ENCODE measurements around the gene KRIT1.

DNA sequence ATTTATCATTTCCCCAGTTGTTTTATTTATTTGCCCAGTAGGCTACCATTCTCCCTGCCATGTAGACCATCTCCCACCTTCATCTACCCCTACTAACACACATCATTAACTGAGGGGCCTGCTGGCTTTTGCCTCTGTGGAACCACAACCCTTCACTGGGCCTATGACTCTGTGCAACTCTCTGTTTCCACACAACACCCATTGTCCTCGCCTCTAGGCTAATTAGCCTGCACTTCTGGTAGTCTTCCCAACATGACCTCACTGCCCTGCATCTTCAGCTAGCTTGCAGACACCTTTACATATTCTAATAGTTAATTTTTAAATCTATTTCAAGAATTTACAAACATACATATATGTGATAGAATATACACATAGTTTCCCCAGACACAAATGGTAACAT, 7.5 kb upstream of the KRIT1 start:
- TF ChIP-seq, protein P1, sequence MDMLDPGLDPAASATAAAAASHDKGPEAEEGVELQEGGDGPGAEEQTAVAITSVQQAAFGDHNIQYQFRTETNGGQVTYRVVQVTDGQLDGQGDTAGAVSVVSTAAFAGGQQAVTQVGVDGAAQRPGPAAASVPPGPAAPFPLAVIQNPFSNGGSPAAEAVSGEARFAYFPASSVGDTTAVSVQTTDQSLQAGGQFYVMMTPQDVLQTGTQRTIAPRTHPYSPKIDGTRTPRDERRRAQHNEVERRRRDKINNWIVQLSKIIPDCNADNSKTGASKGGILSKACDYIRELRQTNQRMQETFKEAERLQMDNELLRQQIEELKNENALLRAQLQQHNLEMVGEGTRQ (IDR thresholded peaks at IDR 0.05; ENCODE audit: borderline replicate concordance, low read depth, low read length) = no peak
- TF ChIP-seq, protein P2, sequence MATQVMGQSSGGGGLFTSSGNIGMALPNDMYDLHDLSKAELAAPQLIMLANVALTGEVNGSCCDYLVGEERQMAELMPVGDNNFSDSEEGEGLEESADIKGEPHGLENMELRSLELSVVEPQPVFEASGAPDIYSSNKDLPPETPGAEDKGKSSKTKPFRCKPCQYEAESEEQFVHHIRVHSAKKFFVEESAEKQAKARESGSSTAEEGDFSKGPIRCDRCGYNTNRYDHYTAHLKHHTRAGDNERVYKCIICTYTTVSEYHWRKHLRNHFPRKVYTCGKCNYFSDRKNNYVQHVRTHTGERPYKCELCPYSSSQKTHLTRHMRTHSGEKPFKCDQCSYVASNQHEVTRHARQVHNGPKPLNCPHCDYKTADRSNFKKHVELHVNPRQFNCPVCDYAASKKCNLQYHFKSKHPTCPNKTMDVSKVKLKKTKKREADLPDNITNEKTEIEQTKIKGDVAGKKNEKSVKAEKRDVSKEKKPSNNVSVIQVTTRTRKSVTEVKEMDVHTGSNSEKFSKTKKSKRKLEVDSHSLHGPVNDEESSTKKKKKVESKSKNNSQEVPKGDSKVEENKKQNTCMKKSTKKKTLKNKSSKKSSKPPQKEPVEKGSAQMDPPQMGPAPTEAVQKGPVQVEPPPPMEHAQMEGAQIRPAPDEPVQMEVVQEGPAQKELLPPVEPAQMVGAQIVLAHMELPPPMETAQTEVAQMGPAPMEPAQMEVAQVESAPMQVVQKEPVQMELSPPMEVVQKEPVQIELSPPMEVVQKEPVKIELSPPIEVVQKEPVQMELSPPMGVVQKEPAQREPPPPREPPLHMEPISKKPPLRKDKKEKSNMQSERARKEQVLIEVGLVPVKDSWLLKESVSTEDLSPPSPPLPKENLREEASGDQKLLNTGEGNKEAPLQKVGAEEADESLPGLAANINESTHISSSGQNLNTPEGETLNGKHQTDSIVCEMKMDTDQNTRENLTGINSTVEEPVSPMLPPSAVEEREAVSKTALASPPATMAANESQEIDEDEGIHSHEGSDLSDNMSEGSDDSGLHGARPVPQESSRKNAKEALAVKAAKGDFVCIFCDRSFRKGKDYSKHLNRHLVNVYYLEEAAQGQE (IDR thresholded peaks at IDR 0.05; ENCODE audit: low read depth, low read length) = no peak
- TF ChIP-seq TAF1 (IDR thresholded peaks at IDR 0.05; ENCODE audit: borderline replicate concordance, low read depth, low read length) = no peak
- TF ChIP-seq, protein P3, sequence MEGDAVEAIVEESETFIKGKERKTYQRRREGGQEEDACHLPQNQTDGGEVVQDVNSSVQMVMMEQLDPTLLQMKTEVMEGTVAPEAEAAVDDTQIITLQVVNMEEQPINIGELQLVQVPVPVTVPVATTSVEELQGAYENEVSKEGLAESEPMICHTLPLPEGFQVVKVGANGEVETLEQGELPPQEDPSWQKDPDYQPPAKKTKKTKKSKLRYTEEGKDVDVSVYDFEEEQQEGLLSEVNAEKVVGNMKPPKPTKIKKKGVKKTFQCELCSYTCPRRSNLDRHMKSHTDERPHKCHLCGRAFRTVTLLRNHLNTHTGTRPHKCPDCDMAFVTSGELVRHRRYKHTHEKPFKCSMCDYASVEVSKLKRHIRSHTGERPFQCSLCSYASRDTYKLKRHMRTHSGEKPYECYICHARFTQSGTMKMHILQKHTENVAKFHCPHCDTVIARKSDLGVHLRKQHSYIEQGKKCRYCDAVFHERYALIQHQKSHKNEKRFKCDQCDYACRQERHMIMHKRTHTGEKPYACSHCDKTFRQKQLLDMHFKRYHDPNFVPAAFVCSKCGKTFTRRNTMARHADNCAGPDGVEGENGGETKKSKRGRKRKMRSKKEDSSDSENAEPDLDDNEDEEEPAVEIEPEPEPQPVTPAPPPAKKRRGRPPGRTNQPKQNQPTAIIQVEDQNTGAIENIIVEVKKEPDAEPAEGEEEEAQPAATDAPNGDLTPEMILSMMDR (IDR thresholded peaks at IDR 0.05) = no peak
- TF ChIP-seq MEF2A (IDR thresholded peaks at IDR 0.05; ENCODE audit: borderline replicate concordance, low read depth) = no peak
- TF ChIP-seq POLR2AphosphoS5 (IDR thresholded peaks at IDR 0.05; ENCODE audit: low read depth, low read length) = no peak
- TF ChIP-seq SIN3A (IDR thresholded peaks at IDR 0.05; ENCODE audit: borderline replicate concordance, low read depth, low read length) = no peak
- TF ChIP-seq MXI1 (IDR thresholded peaks at IDR 0.05; ENCODE audit: low read depth, low read length) = no peak
- TF ChIP-seq, protein P4, sequence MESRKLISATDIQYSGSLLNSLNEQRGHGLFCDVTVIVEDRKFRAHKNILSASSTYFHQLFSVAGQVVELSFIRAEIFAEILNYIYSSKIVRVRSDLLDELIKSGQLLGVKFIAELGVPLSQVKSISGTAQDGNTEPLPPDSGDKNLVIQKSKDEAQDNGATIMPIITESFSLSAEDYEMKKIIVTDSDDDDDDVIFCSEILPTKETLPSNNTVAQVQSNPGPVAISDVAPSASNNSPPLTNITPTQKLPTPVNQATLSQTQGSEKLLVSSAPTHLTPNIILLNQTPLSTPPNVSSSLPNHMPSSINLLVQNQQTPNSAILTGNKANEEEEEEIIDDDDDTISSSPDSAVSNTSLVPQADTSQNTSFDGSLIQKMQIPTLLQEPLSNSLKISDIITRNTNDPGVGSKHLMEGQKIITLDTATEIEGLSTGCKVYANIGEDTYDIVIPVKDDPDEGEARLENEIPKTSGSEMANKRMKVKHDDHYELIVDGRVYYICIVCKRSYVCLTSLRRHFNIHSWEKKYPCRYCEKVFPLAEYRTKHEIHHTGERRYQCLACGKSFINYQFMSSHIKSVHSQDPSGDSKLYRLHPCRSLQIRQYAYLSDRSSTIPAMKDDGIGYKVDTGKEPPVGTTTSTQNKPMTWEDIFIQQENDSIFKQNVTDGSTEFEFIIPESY (IDR thresholded peaks at IDR 0.05; ENCODE audit: borderline replicate concordance, low read depth) = no peak
- no peak for TF ChIP-seq EZH2phosphoT487 (IDR thresholded peaks at IDR 0.05; ENCODE audit: borderline replicate concordance, low read depth)
- TF ChIP-seq, protein P5, sequence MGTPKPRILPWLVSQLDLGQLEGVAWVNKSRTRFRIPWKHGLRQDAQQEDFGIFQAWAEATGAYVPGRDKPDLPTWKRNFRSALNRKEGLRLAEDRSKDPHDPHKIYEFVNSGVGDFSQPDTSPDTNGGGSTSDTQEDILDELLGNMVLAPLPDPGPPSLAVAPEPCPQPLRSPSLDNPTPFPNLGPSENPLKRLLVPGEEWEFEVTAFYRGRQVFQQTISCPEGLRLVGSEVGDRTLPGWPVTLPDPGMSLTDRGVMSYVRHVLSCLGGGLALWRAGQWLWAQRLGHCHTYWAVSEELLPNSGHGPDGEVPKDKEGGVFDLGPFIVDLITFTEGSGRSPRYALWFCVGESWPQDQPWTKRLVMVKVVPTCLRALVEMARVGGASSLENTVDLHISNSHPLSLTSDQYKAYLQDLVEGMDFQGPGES (IDR thresholded peaks at IDR 0.05; ENCODE audit: low read depth, low read length) = no peak
